Calu3 (cell line): ENCODE measurements around the gene PHOX2A. TPM values are rescaled to one million over a fixed set of nuclear protein-coding genes. Genes with fewer than 3 reads are reported as not detected.
"Not testable (repeated sequence)": the region's sequence is repeated elsewhere in the genome, so short reads cannot be mapped to it uniquely, and the experiment has no call there.

Source experiments
- Bru-seq: library from RNA; stranded (reverse); fragments of 400-500 nt; gene quantifications from one replicate; lab custom pipeline; 2021; lab: Mats Ljungman, UMichigan
- BruChase-seq, 2 experiments: library from RNA; stranded (reverse); fragments of 400-500 nt; gene quantifications; one replicate each; lab custom pipeline; 2021; lab: Mats Ljungman, UMichigan
- BruUV-seq: library from RNA; stranded (reverse); fragments of 400-500 nt; replicated peaks from 2 replicates; lab custom pipeline; 2021; lab: Mats Ljungman, UMichigan
- CTCF ChIA-PET: fragments of 300-600 bp; sonication (Branson Sonifier 250); formaldehyde crosslinking; loops from one replicate; lab custom pipeline; 2022; ENCODE audit warnings: antibody characterized with exemption; lab: Charles Lee
- DNase-seq: peaks from one replicate; pipeline ENCODE4 v3.0.0; 2022
- H3K27ac Mint-ChIP-seq: one replicate; pipeline ENCODE4 v1.8.0; 2022; ENCODE audit warnings: mixed read lengths; ENCODE audit not compliant: unreplicated experiment
- H3K27me3 Mint-ChIP-seq: one replicate; pipeline ENCODE4 v1.8.0; 2022; ENCODE audit warnings: mixed read lengths; ENCODE audit not compliant: unreplicated experiment
- H3K36me3 Mint-ChIP-seq: one replicate; pipeline ENCODE4 v1.8.0; 2022; ENCODE audit warnings: mild to moderate bottlenecking, moderate library complexity, mixed read lengths; ENCODE audit not compliant: insufficient read depth, unreplicated experiment
- H3K4me1 Mint-ChIP-seq: one replicate; pipeline ENCODE4 v1.8.0; 2022; ENCODE audit warnings: mild to moderate bottlenecking, low read depth, mixed read lengths; ENCODE audit not compliant: unreplicated experiment
- H3K4me3 Mint-ChIP-seq: one replicate; pipeline ENCODE4 v1.8.0; 2022; ENCODE audit warnings: mild to moderate bottlenecking, low read depth, moderate library complexity, mixed read lengths; ENCODE audit not compliant: unreplicated experiment
- H3K9me3 Mint-ChIP-seq: one replicate; pipeline ENCODE4 v1.8.0; 2022; ENCODE audit warnings: low read depth, mixed read lengths; ENCODE audit not compliant: unreplicated experiment
- intact Hi-C: fragments of 100-400 bp; cut with micrococcal nuclease; formaldehyde crosslinking; loops from one replicate; pipeline ENCODE4 v1.10.0; 2022; ENCODE audit not compliant: unreplicated experiment
- long read RNA-seq: library from polyadenylated mRNA; stranded (forward); transcript quantifications from one replicate; pipeline ENCODE4 v2.0.0, GENCODE V29; 2022
- total RNA-seq: library from RNA; stranded (reverse); gene quantifications from 2 replicates; pipeline ENCODE4 v1.2.3, GENCODE V29; 2022
- TF ChIP-seq, protein P1 (sequence below): fragments of 200-600 bp; IDR thresholded peaks from one replicate; pipeline ENCODE4 v1.8.0; 2022; ENCODE audit warnings: antibody characterized with exemption; ENCODE audit not compliant: unreplicated experiment

The PHOX2A gene
- total RNA-seq (not detected in 2 replicates), Bru-seq, nascent RNA (not detected), BruChase-seq, experiment 1, labeled RNA remaining after a 6-hour chase (not detected), BruChase-seq, experiment 2, labeled RNA remaining after a 2-hour chase (not detected)
- long read RNA-seq = 0 reads

DNA sequence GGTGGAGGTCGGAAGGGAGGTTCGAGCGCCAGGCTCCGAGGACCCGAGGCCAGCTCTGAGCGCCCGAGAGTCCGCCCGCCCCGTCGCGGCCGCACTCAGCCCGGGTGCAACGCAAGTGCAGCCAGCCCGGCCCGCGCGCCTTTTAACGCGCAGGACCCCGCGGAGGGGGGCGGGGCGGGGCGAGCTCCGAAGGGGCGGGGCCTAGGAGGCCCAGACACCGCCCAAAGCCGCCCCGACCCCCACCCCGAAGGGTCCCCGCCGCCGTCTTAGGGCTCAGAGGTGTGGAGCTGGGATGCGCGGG, at the start of gene PHOX2A:
PHOX2A (minus strand) TSS at position 117 of the 301 bp plus-strand sequence. CDS start 172 bp downstream, outside the sequence.
- Mint-ChIP-seq H3K27me3 (peaks cover 39% of the 10 kb centered on the region), H3K9me3 (no peaks in the 10 kb centered on the region), H3K36me3 (peaks cover 7% of the 10 kb centered on the region), H3K4me1 (no peaks in the 10 kb centered on the region), H3K4me3 (no peak within 1 kb of the TSS), H3K27ac (no peak within 1 kb of the TSS)
- CTCF ChIA-PET = no interaction called here
- TF ChIP-seq, protein P1, sequence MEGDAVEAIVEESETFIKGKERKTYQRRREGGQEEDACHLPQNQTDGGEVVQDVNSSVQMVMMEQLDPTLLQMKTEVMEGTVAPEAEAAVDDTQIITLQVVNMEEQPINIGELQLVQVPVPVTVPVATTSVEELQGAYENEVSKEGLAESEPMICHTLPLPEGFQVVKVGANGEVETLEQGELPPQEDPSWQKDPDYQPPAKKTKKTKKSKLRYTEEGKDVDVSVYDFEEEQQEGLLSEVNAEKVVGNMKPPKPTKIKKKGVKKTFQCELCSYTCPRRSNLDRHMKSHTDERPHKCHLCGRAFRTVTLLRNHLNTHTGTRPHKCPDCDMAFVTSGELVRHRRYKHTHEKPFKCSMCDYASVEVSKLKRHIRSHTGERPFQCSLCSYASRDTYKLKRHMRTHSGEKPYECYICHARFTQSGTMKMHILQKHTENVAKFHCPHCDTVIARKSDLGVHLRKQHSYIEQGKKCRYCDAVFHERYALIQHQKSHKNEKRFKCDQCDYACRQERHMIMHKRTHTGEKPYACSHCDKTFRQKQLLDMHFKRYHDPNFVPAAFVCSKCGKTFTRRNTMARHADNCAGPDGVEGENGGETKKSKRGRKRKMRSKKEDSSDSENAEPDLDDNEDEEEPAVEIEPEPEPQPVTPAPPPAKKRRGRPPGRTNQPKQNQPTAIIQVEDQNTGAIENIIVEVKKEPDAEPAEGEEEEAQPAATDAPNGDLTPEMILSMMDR = no peak
- no peak for DNase-seq
- intact Hi-C loops = no loop called here
- BruUV-seq = no TSS peak

GRCh38 chr11:72293391-72293790, 49.4 kb upstream of the PHOX2A start:
- H3K4me1 Mint-ChIP-seq = no peaks in the 10 kb centered on the region
- TF ChIP-seq, protein P1 = no peak
- H3K4me3 Mint-ChIP-seq = no peak overlapping the region
- BruUV-seq = no TSS peak
- no peak for DNase-seq
- CTCF ChIA-PET = no interaction called here
- no peaks in the 10 kb centered on the region for H3K27me3 Mint-ChIP-seq
- intact Hi-C loops = no loop called here
- H3K9me3 Mint-ChIP-seq = no peaks in the 10 kb centered on the region
- no peak overlapping the region for H3K27ac Mint-ChIP-seq
- no peaks in the 10 kb centered on the region for H3K36me3 Mint-ChIP-seq

- Mint-ChIP-seq H3K4me3 (no peak overlapping the region), H3K36me3 (no peaks in the 10 kb centered on the region), H3K27ac (no peak overlapping the region), H3K9me3 (no peaks in the 10 kb centered on the region), H3K4me1 (no peaks in the 10 kb centered on the region), H3K27me3 (no peaks in the 10 kb centered on the region)
- BruUV-seq = no TSS peak
- CTCF ChIA-PET = no interaction called here
- DNase-seq = no peak
- intact Hi-C loops = no loop called here
- TF ChIP-seq, protein P1 = no peak
Observed at GRCh38 chr11:72292106-72292785, 48.3 kb upstream of the PHOX2A start.

DNA sequence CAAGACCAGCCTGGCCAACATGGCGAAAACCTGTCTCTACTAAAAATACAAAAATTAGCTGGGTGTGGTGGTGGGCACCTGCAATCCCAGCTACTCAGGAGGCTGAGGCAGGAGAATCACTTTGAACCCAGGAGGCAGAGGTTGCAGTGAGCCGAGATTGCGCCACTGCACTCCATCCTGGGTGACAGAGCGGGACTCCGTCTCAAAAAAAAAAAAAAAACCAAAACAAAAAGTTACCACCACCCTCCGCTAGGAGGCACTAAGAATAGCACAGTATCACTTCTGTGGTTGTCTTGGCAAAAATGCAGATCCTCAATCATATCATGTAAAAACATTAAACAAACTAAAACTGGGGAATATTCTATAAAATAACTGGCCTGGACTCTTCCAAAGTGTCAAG, 46.8 kb upstream of the PHOX2A start:
- H3K36me3 Mint-ChIP-seq, H3K4me3 Mint-ChIP-seq, DNase-seq, H3K27ac Mint-ChIP-seq, H3K9me3 Mint-ChIP-seq, CTCF ChIA-PET, H3K4me1 Mint-ChIP-seq, intact Hi-C loops, H3K27me3 Mint-ChIP-seq, BruUV-seq: not testable (repeated sequence)

DNA sequence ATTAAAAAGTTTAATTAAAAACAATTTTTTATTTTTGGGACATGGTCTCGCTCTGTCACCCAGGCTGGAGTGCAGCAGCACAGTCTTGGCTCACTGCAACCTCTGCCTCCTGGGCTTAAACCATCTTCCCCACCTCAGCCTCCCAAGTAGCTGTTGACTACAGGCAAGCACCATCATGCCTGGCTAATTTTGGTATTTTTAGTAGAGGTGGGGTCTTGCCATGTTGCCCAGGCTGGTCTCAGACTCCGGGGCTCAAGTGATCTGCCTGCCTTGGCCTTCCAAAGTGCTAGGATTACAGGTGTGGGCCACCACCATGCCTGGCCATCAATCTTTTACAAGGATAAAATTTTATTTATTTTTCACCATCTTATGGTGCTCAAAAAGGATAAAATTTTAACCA, 43.3 kb upstream of the PHOX2A start:
- CTCF ChIA-PET = no interaction called here
- no peaks in the 10 kb centered on the region for H3K4me1 Mint-ChIP-seq
- TF ChIP-seq, protein P1 = no peak
- intact Hi-C loops = no loop called here
- H3K4me3 Mint-ChIP-seq = no peak overlapping the region
- no TSS peak for BruUV-seq
- no peaks in the 10 kb centered on the region for H3K9me3 Mint-ChIP-seq
- no peaks in the 10 kb centered on the region for H3K36me3 Mint-ChIP-seq
- H3K27me3 Mint-ChIP-seq = peaks cover 22% of the 10 kb centered on the region
- no peak overlapping the region for H3K27ac Mint-ChIP-seq
- DNase-seq = no peak
